HepG2 (cell line): ENCODE data around the gene SPAG5. TPM values are rescaled to one million over a fixed set of nuclear protein-coding genes. Genes with fewer than 3 reads are reported as not detected.

Experiments
- CBX5 ChIP-seq: sonication (generic); formaldehyde crosslinking; IDR thresholded peaks from 2 replicates; pipeline ENCODE4 v1.4.0; 2020; ENCODE audit warnings: missing genetic modification reagents, borderline replicate concordance
- CREB3 ChIP-seq: sonication (generic); formaldehyde crosslinking; IDR thresholded peaks from 2 replicates; pipeline ENCODE4 v1.5.0; 2020; ENCODE audit warnings: missing genetic modification reagents
- FUBP1 ChIP-seq: sonication (generic); formaldehyde crosslinking; IDR thresholded peaks from 2 replicates; pipeline ENCODE4 v1.5.1; 2020; ENCODE audit warnings: missing genetic modification reagents, mild to moderate bottlenecking, borderline replicate concordance
- HIVEP1 ChIP-seq: sonication (generic); formaldehyde crosslinking; IDR thresholded peaks from 2 replicates; pipeline ENCODE4 v1.4.0; 2020; ENCODE audit warnings: mild to moderate bottlenecking, missing genetic modification reagents
- NFAT5 ChIP-seq: sonication (generic); formaldehyde crosslinking; IDR thresholded peaks from 2 replicates; pipeline ENCODE4 v1.4.0; 2020; ENCODE audit warnings: missing genetic modification reagents
- SOX13 ChIP-seq, 3 experiments: fragments of 450-650 bp in 1 of 3; sonication (generic) in 1 of 3; formaldehyde crosslinking in 1 of 3; IDR thresholded peaks in 2 of 3; conservative IDR thresholded peaks in 1 of 3; 2 replicates each; pipeline versions ENCODE4 v1.5.0 to v1.6.1; 2016 to 2020; ENCODE audit warnings: antibody characterized with exemption in 1 of 3, mild to moderate bottlenecking in 1 of 3, missing compliant biosample characterization in 1 of 3, missing genetic modification reagents in 1 of 3, moderate library complexity in 1 of 3
- SPEN ChIP-seq: sonication (generic); formaldehyde crosslinking; IDR thresholded peaks from 2 replicates; pipeline ENCODE4 v1.5.1; 2020; ENCODE audit warnings: low read depth, mild to moderate bottlenecking, missing genetic modification reagents
- TCF12 ChIP-seq, 2 experiments: fragments of 450-650 bp in 1 of 2; sonication (generic) in 1 of 2; formaldehyde crosslinking in 1 of 2; IDR thresholded peaks; 2 replicates each; pipeline versions ENCODE4 v1.6.1 to v1.8.0; 2017 to 2022; ENCODE audit warnings: antibody characterized with exemption in 1 of 2, mild to moderate bottlenecking in 1 of 2, missing genetic modification reagents in 1 of 2, moderate library complexity in 1 of 2
- ZFP91 ChIP-seq: sonication (generic); formaldehyde crosslinking; IDR thresholded peaks from 2 replicates; pipeline ENCODE4 v1.9.0; 2022; ENCODE audit warnings: missing genetic modification reagents, mild to moderate bottlenecking, borderline replicate concordance
- ZNF180 ChIP-seq: sonication (generic); formaldehyde crosslinking; IDR thresholded peaks from 2 replicates; pipeline ENCODE4 v1.4.0; 2020; ENCODE audit warnings: low read depth, missing genetic modification reagents, borderline replicate concordance
- ZNF235 ChIP-seq: sonication (generic); formaldehyde crosslinking; IDR thresholded peaks from 2 replicates; pipeline ENCODE4 v1.8.1; 2023; ENCODE audit warnings: mild to moderate bottlenecking, missing genetic modification reagents, borderline replicate concordance
- ZNF331 ChIP-seq: sonication (generic); formaldehyde crosslinking; IDR thresholded peaks from 2 replicates; pipeline ENCODE4 v1.4.0; 2020; ENCODE audit warnings: missing genetic modification reagents
- ZNF512B ChIP-seq: sonication (generic); formaldehyde crosslinking; IDR thresholded peaks from 2 replicates; pipeline ENCODE4 v1.5.1; 2020; ENCODE audit warnings: missing genetic modification reagents, mild to moderate bottlenecking, borderline replicate concordance
- polyA plus RNA-seq, 8 experiments: library from polyadenylated mRNA; depleted of rRNA in 3 of 8; stranded (reverse) in 7 of 8; unstranded in 1 of 8; fragments of >200 nt; fragmentation: Illumina TruSeq in 4 of 8; extraction: Trizol in 4 of 8; gene quantifications; 2 replicates each; pipeline versions ENCODE4 v1.2.1 to v1.2.3, GENCODE V29; 2011 to 2016; ENCODE audit warnings: low read depth in 4 of 8, missing spikeins in 1 of 8, mixed read lengths in 1 of 8; ENCODE audit not compliant: insufficient read depth in 1 of 8
- total RNA-seq, 5 experiments: library from RNA; depleted of rRNA; stranded (reverse); fragments of >200 nt; fragmentation: Illumina TruSeq; extraction: Trizol; gene quantifications; 2 replicates each; pipeline ENCODE4 v1.2.3, GENCODE V29; 2016; ENCODE audit warnings: low read depth in 1 of 5

SPAG5 gene
- total and polyA plus RNA-seq, 2 of the 13 experiments (the other 11 are each of a cell fraction or from before 2014, with no cell fraction given), result 41.4 to 98.0 TPM

- TF ChIP-seq NFAT5 (CRISPR knock-in tag) (no peak), HIVEP1 (CRISPR knock-in tag) (no peak), ZNF180 (CRISPR knock-in tag) (no peak), SOX13 (IDR thresholded peaks at IDR 0.05) (no peak), SOX13 (CRISPR knock-in tag; conservative IDR thresholded peaks at IDR 0.05 in 1 of 2, IDR thresholded peaks at IDR 0.05 in 1 of 2) (no peak), CREB3 (no peak), CBX5 (CRISPR knock-in tag) (no peak), FUBP1 (no peak), SPEN (CRISPR knock-in tag) (0 out of 2 replicates have a peak, but pooled peaks have one; percentile 4), ZNF512B (CRISPR knock-in tag) (no peak), ZNF235 (CRISPR knock-in tag) (no peak), ZNF331 (CRISPR knock-in tag) (no peak), TCF12 (IDR thresholded peaks at IDR 0.05) (no peak), TCF12 (CRISPR knock-in tag; IDR thresholded peaks at IDR 0.05) (no peak), ZFP91 (0 out of 2 replicates have a peak, but pooled peaks have one; percentile 14)
Measured at GRCh38 chr17:28599311-28600184, 723 bp upstream of the SPAG5 start (continued).
